Heart left ventricle (tissue), 13 donors: ENCODE measurements around the gene DCLRE1A.

Experiments used
- POLR2A ChIP-seq, 2 donors: fragments of 450-650 bp; IDR thresholded peaks; one replicate each; pipeline ENCODE4 v1.6.1; 2017; ENCODE audit warnings: antibody characterized with exemption in 2 of 2, mild to moderate bottlenecking in 2 of 2, moderate library complexity in 2 of 2
- TF ChIP-seq, protein P1 (sequence below), 12 donors: fragments of 200-600 bp; sonication (generic) in 4 of 12; IDR thresholded peaks; one replicate each; pipeline versions ENCODE4 v1.5.0 to v1.8.0; 2018 to 2022; ENCODE audit warnings: antibody characterized with exemption in 12 of 12, mild to moderate bottlenecking in 5 of 12
- donor health status: ischemic (EF 13 %, LVEDD 7.1; RV severe dilation, severe dysfunction).
- donor health status: DM: no; HTN: yes; CAD: no.
- donor health status: DM: no; HTN: no; CAD: no.
- donor health status: ischemic (EF 25% LVEDD 6.9; RV normal size, moderate dysfunction).
- donor health status: ischemic (EF 25% LVEDD 5.7; RV mildly dilated, moderate dysfunction).
- donor health status: ischemic (EF 35%, LVEDD 5.7; RV mildly dilated, moderate dysfunction).
- donor health status: nonischemic (EF 11% LVEDD 7.7; RV severe dilation, severe dysfunction).
- donor health status: DM: yes; HTN: yes; CAD: no.
- donor health status: PGD.
- donor health status: ischemic (EF 29% LVEDD 5.4; RV normal size, mild dysfunction).
- donor health status: nonischemic (EF 23%, LVEDD 6.1; RV moderate dilation, normal function).

DNA sequence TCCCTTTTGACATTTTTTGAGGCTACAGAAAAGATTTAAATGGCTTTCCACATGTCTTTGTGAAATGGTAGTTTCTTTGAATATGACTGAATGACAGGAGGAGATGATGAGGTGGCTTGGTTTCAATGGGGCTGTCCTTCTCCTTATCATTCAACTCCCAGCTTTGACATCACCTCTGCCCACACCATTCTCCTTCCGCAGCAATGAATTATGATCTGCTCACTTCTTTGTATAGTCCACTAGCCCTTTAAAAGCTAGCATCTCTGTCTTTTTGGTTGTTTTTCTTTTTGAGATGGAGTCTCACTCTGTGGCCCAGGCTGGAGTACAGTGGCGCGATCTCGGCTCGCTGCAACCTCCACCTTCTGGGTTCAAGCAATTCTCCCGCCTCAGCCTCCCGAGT is 31.7 kb downstream of the DCLRE1A start:
- TF ChIP-seq, protein P1, sequence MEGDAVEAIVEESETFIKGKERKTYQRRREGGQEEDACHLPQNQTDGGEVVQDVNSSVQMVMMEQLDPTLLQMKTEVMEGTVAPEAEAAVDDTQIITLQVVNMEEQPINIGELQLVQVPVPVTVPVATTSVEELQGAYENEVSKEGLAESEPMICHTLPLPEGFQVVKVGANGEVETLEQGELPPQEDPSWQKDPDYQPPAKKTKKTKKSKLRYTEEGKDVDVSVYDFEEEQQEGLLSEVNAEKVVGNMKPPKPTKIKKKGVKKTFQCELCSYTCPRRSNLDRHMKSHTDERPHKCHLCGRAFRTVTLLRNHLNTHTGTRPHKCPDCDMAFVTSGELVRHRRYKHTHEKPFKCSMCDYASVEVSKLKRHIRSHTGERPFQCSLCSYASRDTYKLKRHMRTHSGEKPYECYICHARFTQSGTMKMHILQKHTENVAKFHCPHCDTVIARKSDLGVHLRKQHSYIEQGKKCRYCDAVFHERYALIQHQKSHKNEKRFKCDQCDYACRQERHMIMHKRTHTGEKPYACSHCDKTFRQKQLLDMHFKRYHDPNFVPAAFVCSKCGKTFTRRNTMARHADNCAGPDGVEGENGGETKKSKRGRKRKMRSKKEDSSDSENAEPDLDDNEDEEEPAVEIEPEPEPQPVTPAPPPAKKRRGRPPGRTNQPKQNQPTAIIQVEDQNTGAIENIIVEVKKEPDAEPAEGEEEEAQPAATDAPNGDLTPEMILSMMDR (IDR thresholded peaks at IDR 0.05): no peak
- no peak for TF ChIP-seq POLR2A (IDR thresholded peaks at IDR 0.05)
